Pancreas (tissue), 10 donors: Measurements from ENCODE around the gene PRPS1L1. TPM values are rescaled to one million over a fixed set of nuclear protein-coding genes. Genes with fewer than 3 reads are reported as not detected.

Experiments
- ATAC-seq, 4 donors: fragments of 200-7000 bp; cut with Tn5 transposase; one replicate each; pipeline versions ENCODE4 v1.8.0 to v1.9.1; 2020; ENCODE audit warnings: mild to moderate bottlenecking in 4 of 4, moderate library complexity in 4 of 4
- DNase-seq, 6 donors: peaks; one replicate each; pipeline ENCODE4 v3.0.0-alpha.2; 2020
- FAIRE-seq: peaks from 2 replicates; lab custom pipeline; 2012; peaks lifted over from hg19 to GRCh38; lab: Jason Lieb, UNC
- H3K27ac ChIP-seq, 4 donors: fragments of 200-600 bp; sonication (generic); 1 replicate in 3 of 4; 2 replicates in 1 of 4; pipeline versions ENCODE4 v1.5.0 to v1.8.0; 2020
- H3K27me3 ChIP-seq, 4 donors: fragments of 200-600 bp; one replicate each; pipeline ENCODE4 v1.8.0; 2021
- H3K36me3 ChIP-seq, 3 donors: fragments of 200-600 bp; sonication (generic) in 1 of 3; one replicate each; pipeline versions ENCODE4 v1.5.0 to v1.8.0; 2020 to 2021
- H3K4me1 ChIP-seq, 3 donors: fragments of 200-600 bp; one replicate each; pipeline ENCODE4 v1.8.0; 2021
- H3K4me3 ChIP-seq, 4 donors: fragments of 200-600 bp; sonication (generic) in 2 of 4; one replicate each; pipeline versions ENCODE4 v1.5.0 to v1.8.0; 2020 to 2021
- H3K9me3 ChIP-seq, 4 donors: fragments of 200-600 bp; one replicate each; pipeline ENCODE4 v1.8.0; 2021
- WGBS, 2 donors: extraction: QIAGEN DNeasy Blood & Tissue Kit; methylation state at CpG; one replicate each; pipeline ENCODE4 v1.1.7; 2013; 5-methylcytosine and 5-hydroxymethylcytosine counted together
- intact Hi-C, 3 donors: fragments of 100-400 bp; cut with DNase I; formaldehyde crosslinking; loops; one replicate each; pipeline versions ENCODE4 v1.11.1 to v1.14.2; 2022
- polyA plus RNA-seq, 2 donors: library from polyadenylated mRNA; stranded (reverse); fragments of 200-250 nt; gene quantifications; one replicate each; pipeline ENCODE4 v1.2.3, GENCODE V29; 2013
- total RNA-seq, 6 donors: library from RNA; stranded (reverse); fragmentation: NEBNext Ultra II Directional in 4 of 6; extraction: Animal tissue kit (Norgen Biotek cat#: 25700) in 4 of 6; gene quantifications; one replicate each; pipeline versions ENCODE4 v1.2.1 to v1.2.4, GENCODE V29; 2021 to 2023
- TF ChIP-seq, protein P1 (sequence below), 4 donors: fragments of 200-600 bp; sonication (generic) in 3 of 4; IDR thresholded peaks; one replicate each; pipeline versions ENCODE4 v1.5.0 to v1.8.0; 2021; ENCODE audit warnings: antibody characterized with exemption in 4 of 4
- donor health status: healthy with polysubstance abuse.
- donor health status: DM: no; HTN: no; CAD: no; lungs with moderate emphysema.
- donor health status: DM: no; HTN: no; CAD: no.
- donor health status: control.
- donor health status: control.
- donor health status: Bipolar disorder and iron deficiency.
- donor health status: DM: yes; HTN: yes; CAD: no.
- donor health status: DM: no; HTN: no; CAD: no.
- donor health status: DM: no; HTN: no; CAD: no.
- donor health status: DM: yes; HTN: yes; CAD: no.

PRPS1L1 gene
- total and polyA plus RNA-seq, 8 donors: not detected

DNA sequence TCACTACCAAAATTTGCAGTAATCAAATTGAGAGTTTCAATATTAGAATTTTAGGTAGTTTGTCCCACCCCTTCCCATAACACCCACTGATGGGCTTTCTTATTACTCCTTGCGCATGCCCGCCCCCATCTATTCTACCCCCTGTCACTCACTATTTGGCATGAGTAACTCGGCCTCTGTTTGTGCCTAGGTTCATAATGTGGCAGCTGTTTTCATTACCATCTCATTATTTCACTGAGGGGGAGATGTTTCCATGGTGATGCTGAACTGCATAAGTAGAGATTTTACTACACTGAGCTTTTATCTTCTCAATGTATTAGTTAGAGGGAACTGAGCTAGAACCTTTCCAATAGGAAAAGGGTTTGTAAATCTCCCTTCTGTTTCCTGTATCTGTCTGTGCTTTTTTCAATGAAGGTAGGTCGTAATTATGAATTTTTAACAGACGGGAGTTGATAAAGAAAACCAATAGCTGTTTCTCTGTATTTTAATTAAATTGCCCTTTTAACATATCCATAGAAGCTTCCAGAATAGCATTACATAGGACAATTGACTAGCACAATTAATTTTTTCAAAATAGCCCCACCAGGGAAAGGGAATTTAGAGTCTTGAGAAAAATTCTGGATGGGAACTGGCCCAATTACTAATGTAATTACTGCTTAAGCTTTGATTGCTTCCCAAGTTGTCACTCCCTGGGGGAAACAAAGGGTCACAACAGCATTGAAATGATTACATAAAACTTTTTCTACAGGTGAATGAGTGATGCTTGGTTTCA lies 33.4 kb downstream of the PRPS1L1 start:
- intact Hi-C loops: no loop called here
- no peak overlapping the region for H3K4me3 ChIP-seq
- WGBS, 2 donors: 60 to 66% methylated on average over 5 of the region's 5 CpGs
- H3K9me3 ChIP-seq: no peaks in the 10 kb centered on the region
- no peak for DNase-seq
- no peak overlapping the region for H3K27ac ChIP-seq
- H3K4me1 ChIP-seq: no peaks in the 10 kb centered on the region
- H3K27me3 ChIP-seq: no peaks in the 10 kb centered on the region
- no peak for FAIRE-seq
- TF ChIP-seq, protein P1, sequence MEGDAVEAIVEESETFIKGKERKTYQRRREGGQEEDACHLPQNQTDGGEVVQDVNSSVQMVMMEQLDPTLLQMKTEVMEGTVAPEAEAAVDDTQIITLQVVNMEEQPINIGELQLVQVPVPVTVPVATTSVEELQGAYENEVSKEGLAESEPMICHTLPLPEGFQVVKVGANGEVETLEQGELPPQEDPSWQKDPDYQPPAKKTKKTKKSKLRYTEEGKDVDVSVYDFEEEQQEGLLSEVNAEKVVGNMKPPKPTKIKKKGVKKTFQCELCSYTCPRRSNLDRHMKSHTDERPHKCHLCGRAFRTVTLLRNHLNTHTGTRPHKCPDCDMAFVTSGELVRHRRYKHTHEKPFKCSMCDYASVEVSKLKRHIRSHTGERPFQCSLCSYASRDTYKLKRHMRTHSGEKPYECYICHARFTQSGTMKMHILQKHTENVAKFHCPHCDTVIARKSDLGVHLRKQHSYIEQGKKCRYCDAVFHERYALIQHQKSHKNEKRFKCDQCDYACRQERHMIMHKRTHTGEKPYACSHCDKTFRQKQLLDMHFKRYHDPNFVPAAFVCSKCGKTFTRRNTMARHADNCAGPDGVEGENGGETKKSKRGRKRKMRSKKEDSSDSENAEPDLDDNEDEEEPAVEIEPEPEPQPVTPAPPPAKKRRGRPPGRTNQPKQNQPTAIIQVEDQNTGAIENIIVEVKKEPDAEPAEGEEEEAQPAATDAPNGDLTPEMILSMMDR (IDR thresholded peaks at IDR 0.05): no peak
- no peak for ATAC-seq
- no peaks in the 10 kb centered on the region for H3K36me3 ChIP-seq

GRCh38 chr7:17991866-17992648 lies 35.6 kb downstream of the PRPS1L1 start:
- DNase-seq: peak in 1 of 6 donors; percentile 16
- Histone ChIP-seq H3K4me1 (no peaks in the 10 kb centered on the region), H3K27ac (no peak overlapping the region), H3K9me3 (no peaks in the 10 kb centered on the region), H3K36me3 (no peaks in the 10 kb centered on the region), H3K4me3 (no peak overlapping the region), H3K27me3 (no peaks in the 10 kb centered on the region)
- TF ChIP-seq, protein P1 (IDR thresholded peaks at IDR 0.05): no peak
- intact Hi-C loops: no loop called here
- ATAC-seq: no peak
- no peak for FAIRE-seq
- WGBS, 2 donors: 44 to 46% methylated on average over 13 of the region's 13 CpGs

DNA sequence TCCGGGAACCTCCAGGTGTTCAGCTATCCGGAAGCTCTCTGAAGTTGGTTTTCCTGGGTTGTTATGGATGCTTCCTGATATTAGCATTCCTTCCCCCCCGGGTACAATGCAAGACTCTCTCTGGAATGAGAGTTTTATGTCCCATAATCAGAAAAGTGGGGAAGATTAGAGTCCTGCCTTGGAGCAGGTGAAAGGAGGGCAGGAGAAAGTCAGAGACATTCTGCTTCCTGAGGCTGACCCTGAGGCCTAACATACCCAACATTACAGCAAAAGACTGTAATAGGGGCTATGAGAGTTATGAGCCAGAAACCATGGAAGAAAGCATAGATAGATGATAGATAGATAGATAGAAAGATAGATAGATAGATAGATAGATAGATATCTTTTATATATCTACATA lies 36.9 kb downstream of the PRPS1L1 start:
- intact Hi-C loops: no loop called here
- FAIRE-seq: no peak
- no peak for DNase-seq
- no peak for ATAC-seq
- Histone ChIP-seq H3K4me3 (no peak overlapping the region), H3K4me1 (no peaks in the 10 kb centered on the region), H3K27ac (no peak overlapping the region), H3K9me3 (no peaks in the 10 kb centered on the region), H3K36me3 (no peaks in the 10 kb centered on the region), H3K27me3 (no peaks in the 10 kb centered on the region)
- 64% methylated on average over 3 of the region's 3 CpGs for WGBS, 2 donors
- TF ChIP-seq, protein P1 (IDR thresholded peaks at IDR 0.05): no peak

DNA sequence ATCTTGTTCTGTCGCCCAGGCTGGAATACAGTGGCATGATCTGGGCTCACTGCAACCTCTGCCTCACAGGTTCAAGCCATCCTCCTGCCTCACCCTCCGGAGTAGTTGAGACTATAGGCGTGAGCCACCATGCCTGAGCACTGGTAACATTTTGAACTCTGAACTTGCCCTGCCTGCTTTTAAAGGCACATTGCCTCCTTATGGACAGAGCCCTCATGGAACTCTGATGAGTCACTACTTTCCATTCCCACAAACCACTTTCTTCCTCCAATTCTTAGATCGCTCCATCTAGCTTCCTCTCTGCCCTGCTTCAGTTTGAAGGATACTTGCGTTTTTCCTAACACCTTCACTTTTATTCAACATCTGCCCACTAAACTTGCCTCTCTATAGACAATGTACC lies 38.1 kb downstream of the PRPS1L1 start:
- ATAC-seq: no peak
- intact Hi-C loops: no loop called here
- H3K4me3 ChIP-seq: no peak overlapping the region
- no peaks in the 10 kb centered on the region for H3K4me1 ChIP-seq
- H3K9me3 ChIP-seq: no peaks in the 10 kb centered on the region
- WGBS, 2 donors: 80 to 83% methylated on average over 5 of the region's 5 CpGs
- H3K27ac ChIP-seq: no peak overlapping the region
- FAIRE-seq: no peak
- no peaks in the 10 kb centered on the region for H3K27me3 ChIP-seq
- H3K36me3 ChIP-seq: no peaks in the 10 kb centered on the region
- DNase-seq: no peak
- TF ChIP-seq, protein P1 (IDR thresholded peaks at IDR 0.05): no peak
